H9 (cell line): ENCODE results near the gene CDH22. TPM values are rescaled to one million over a fixed set of nuclear protein-coding genes. Genes with fewer than 3 reads are reported as not detected.

Experiments used
- DNase-seq: peaks from one replicate; pipeline ENCODE4 v3.0.0-alpha.2; 2017
- H2AFZ ChIP-seq: one replicate; pipeline ENCODE4 v1.6.1; 2013; ENCODE audit warnings: mild to moderate bottlenecking, low read length, control low read depth, moderate library complexity
- H2AK5ac ChIP-seq: 2 replicates; pipeline ENCODE4 v1.6.1; 2013; ENCODE audit warnings: low read length, control low read depth, mixed read lengths; ENCODE audit not compliant: insufficient read length
- H2BK120ac ChIP-seq: one replicate; pipeline ENCODE4 v1.6.1; 2013; ENCODE audit warnings: low read depth, mild to moderate bottlenecking, low read length, control low read depth, inconsistent platforms; ENCODE audit not compliant: poor library complexity, severe bottlenecking
- H2BK12ac ChIP-seq: 2 replicates; pipeline ENCODE4 v1.6.1; 2013; ENCODE audit warnings: low read length, control low read depth, mixed read lengths, low read depth; ENCODE audit not compliant: insufficient read length
- H2BK15ac ChIP-seq: 2 replicates; pipeline ENCODE4 v1.6.1; 2013; ENCODE audit warnings: low read depth, low read length, control low read depth
- H2BK20ac ChIP-seq: one replicate; pipeline ENCODE4 v1.6.1; 2013; ENCODE audit warnings: low read depth, mild to moderate bottlenecking, low read length, control low read depth, inconsistent platforms; ENCODE audit not compliant: poor library complexity, severe bottlenecking
- H2BK5ac ChIP-seq: 2 replicates; pipeline ENCODE4 v1.6.1; 2013; ENCODE audit warnings: low read length, control low read depth, mixed read lengths; ENCODE audit not compliant: insufficient read length
- H3K14ac ChIP-seq: 2 replicates; pipeline ENCODE4 v1.6.1; 2013; ENCODE audit warnings: low read length, control low read depth; ENCODE audit not compliant: insufficient read depth
- H3K18ac ChIP-seq: 2 replicates; pipeline ENCODE4 v1.6.1; 2013; ENCODE audit warnings: low read depth, mild to moderate bottlenecking, mixed read lengths, low read length, control low read depth; ENCODE audit not compliant: insufficient read length
- H3K23ac ChIP-seq: 2 replicates; pipeline ENCODE4 v1.6.1; 2013; ENCODE audit warnings: low read length, control low read depth, mixed read lengths, low read depth; ENCODE audit not compliant: insufficient read length
- H3K23me2 ChIP-seq: 2 replicates; pipeline ENCODE4 v1.6.1; 2013; ENCODE audit warnings: low read depth, mild to moderate bottlenecking, mixed read lengths, low read length, control low read depth; ENCODE audit not compliant: insufficient read length, poor library complexity, severe bottlenecking
- H3K27ac ChIP-seq: 2 replicates; pipeline ENCODE4 v1.5.1; 2013; ENCODE audit warnings: low read length, control low read depth, mixed read lengths, low read depth; ENCODE audit not compliant: insufficient read length
- H3K27me3 ChIP-seq: 2 replicates; pipeline ENCODE4 v1.6.1; 2013; ENCODE audit warnings: low read length, control low read depth, inconsistent platforms; ENCODE audit not compliant: insufficient read depth
- H3K4ac ChIP-seq: 2 replicates; pipeline ENCODE4 v1.6.1; 2013; ENCODE audit warnings: low read depth, mild to moderate bottlenecking, control low read depth, inconsistent platforms, low read length, moderate library complexity
- H3K4me1 ChIP-seq: 2 replicates; pipeline ENCODE4 v1.6.1; 2013; ENCODE audit warnings: low read length, control low read depth, inconsistent platforms; ENCODE audit not compliant: insufficient read depth
- H3K4me2 ChIP-seq: 2 replicates; pipeline ENCODE4 v1.6.1; 2013; ENCODE audit warnings: low read length, control low read depth, mixed read lengths; ENCODE audit not compliant: insufficient read length, insufficient read depth
- H3K56ac ChIP-seq: 2 replicates; pipeline ENCODE4 v1.6.1; 2013; ENCODE audit warnings: low read depth, mild to moderate bottlenecking, mixed read lengths, low read length, control low read depth; ENCODE audit not compliant: insufficient read length
- H3K79me1 ChIP-seq: 2 replicates; pipeline ENCODE4 v1.6.1; 2013; ENCODE audit warnings: low read depth, mild to moderate bottlenecking, moderate library complexity, low read length, control low read depth, inconsistent platforms; ENCODE audit not compliant: insufficient read depth, poor library complexity, severe bottlenecking
- H3K79me2 ChIP-seq: 2 replicates; pipeline ENCODE4 v1.6.1; 2013; ENCODE audit warnings: low read length, control low read depth, inconsistent platforms; ENCODE audit not compliant: insufficient read depth
- H3K9ac ChIP-seq: 2 replicates; pipeline ENCODE4 v1.6.1; 2013; ENCODE audit warnings: low read length, control low read depth, mixed read lengths; ENCODE audit not compliant: insufficient read length; ENCODE audit errors: extremely low read depth
- H3K9me3 ChIP-seq: one replicate; pipeline ENCODE4 v1.6.1; 2013; ENCODE audit warnings: low read depth, low read length, inconsistent platforms; ENCODE audit not compliant: control insufficient read depth
- H3T11ph ChIP-seq: one replicate; pipeline ENCODE4 v1.6.1; 2013; ENCODE audit warnings: mild to moderate bottlenecking, low read length, control low read depth, inconsistent platforms
- H4K20me1 ChIP-seq: one replicate; pipeline ENCODE4 v1.6.1; 2013; ENCODE audit not compliant: control insufficient read depth, insufficient read length, insufficient read depth
- H4K5ac ChIP-seq: 2 replicates; pipeline ENCODE4 v1.6.1; 2013; ENCODE audit warnings: low read depth, mild to moderate bottlenecking, mixed read lengths, low read length, control low read depth; ENCODE audit not compliant: insufficient read length
- H4K8ac ChIP-seq: replicated peaks from 2 replicates; pipeline ENCODE4 v1.6.1; 2013; ENCODE audit warnings: low read length, control low read depth, mixed read lengths, low read depth; ENCODE audit not compliant: insufficient read length
- H4K91ac ChIP-seq: 2 replicates; pipeline ENCODE4 v1.6.1; 2013; ENCODE audit warnings: low read depth, mild to moderate bottlenecking, moderate library complexity, mixed read lengths, low read length, control low read depth; ENCODE audit not compliant: insufficient read length
- H3K27ac Mint-ChIP-seq, 3 experiments: 2 replicates in 2 of 3; 3 replicates in 1 of 3; pipeline ENCODE4 v1.8.0; 2020 to 2021; ENCODE audit warnings: mixed read lengths in 3 of 3, mild to moderate bottlenecking in 1 of 3, moderate library complexity in 1 of 3
- H3K27me3 Mint-ChIP-seq: 2 replicates; pipeline ENCODE4 v1.8.0; 2021; ENCODE audit warnings: low read depth, mild to moderate bottlenecking, moderate library complexity, mixed read lengths
- H3K36me3 Mint-ChIP-seq, 3 experiments: 2 replicates in 2 of 3; 3 replicates in 1 of 3; pipeline ENCODE4 v1.8.0; 2020 to 2021; ENCODE audit warnings: low read depth in 3 of 3, mixed read lengths in 3 of 3; ENCODE audit not compliant: insufficient read depth in 1 of 3
- H3K4me1 Mint-ChIP-seq, 2 experiments: 2 replicates each; pipeline ENCODE4 v1.8.0; 2020; ENCODE audit warnings: mixed read lengths in 2 of 2
- H3K4me3 Mint-ChIP-seq, 2 experiments: 2 replicates in 1 of 2; 3 replicates in 1 of 2; pipeline ENCODE4 v1.8.0; 2020 to 2021; ENCODE audit warnings: mild to moderate bottlenecking in 2 of 2, mixed read lengths in 2 of 2, moderate library complexity in 1 of 2
- H3K9me3 Mint-ChIP-seq, 2 experiments: 2 replicates in 1 of 2; 3 replicates in 1 of 2; pipeline ENCODE4 v1.8.0; 2020; ENCODE audit warnings: mild to moderate bottlenecking in 2 of 2, mixed read lengths in 2 of 2, moderate library complexity in 1 of 2
- CTCF ChIP-seq: fragments of 200-600 bp; sonication (generic); conservative IDR thresholded peaks from 3 replicates; pipeline ENCODE4 v1.8.0; 2021; ENCODE audit warnings: antibody characterized with exemption, mild to moderate bottlenecking
- WGBS: extraction: QIAGEN DNeasy Blood & Tissue Kit; methylation state at CpG from one replicate; pipeline ENCODE4 v1.1.7; 2013; ENCODE audit warnings: missing lambda C conversion rate, low lambda C conversion rate, mixed read lengths; ENCODE audit not compliant: insufficient read length; ENCODE audit errors: extremely low coverage; 5-methylcytosine and 5-hydroxymethylcytosine counted together
- total RNA-seq: library from RNA; stranded (reverse); gene quantifications from 2 replicates; pipeline ENCODE4 v1.2.1, GENCODE V29; 2021

The CDH22 gene
- total RNA-seq, 1 experiment from 2014 or later: not detected

DNA sequence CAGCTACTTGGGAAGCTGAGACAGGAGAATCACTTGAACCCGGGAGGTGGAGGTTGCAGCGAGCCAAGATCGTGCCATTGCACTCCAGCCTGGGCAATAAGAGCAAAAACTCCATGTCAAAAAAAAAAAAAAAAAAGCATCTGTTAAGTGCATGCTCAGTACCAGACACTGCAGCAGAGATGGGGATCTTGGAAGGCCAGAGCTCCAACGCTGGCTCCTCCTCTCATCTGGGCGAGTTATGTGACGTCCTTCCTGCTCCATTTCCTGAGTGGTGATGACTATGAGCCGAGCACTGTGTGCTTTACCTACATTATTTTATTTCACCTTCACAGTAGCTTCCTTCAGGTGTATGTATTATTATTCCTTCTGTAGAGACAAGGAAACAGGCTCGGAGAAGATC is 38.5 kb upstream of the CDH22 start:
- no peak overlapping the region for H3K23ac ChIP-seq
- no peak overlapping the region for H3K4me3 Mint-ChIP-seq
- H3K14ac ChIP-seq: no peak overlapping the region
- H3K4ac ChIP-seq: no peak overlapping the region
- no peak overlapping the region for H2BK12ac ChIP-seq
- H3K4me2 ChIP-seq: no peak overlapping the region
- no peak overlapping the region for H3K56ac ChIP-seq
- WGBS: no CpG with 5 or more reads among the region's 8 CpGs
- H3K4me1 ChIP-seq: no peaks in the 10 kb centered on the region; the same call in 1 of the 2 replicates
- H4K20me1 ChIP-seq: no peaks in the 10 kb centered on the region
- H2BK15ac ChIP-seq: no peak overlapping the region
- no peak overlapping the region for H4K5ac ChIP-seq
- no peaks in the 10 kb centered on the region for H3K79me1 ChIP-seq
- no peak for TF ChIP-seq CTCF
- no peak for DNase-seq
- no peak overlapping the region for H3K27ac ChIP-seq
- no peak overlapping the region; a peak in 1 of 7 replicates for H3K27ac Mint-ChIP-seq
- H4K8ac ChIP-seq: no peak overlapping the region
- H2BK20ac ChIP-seq: no peak overlapping the region
- H2BK5ac ChIP-seq: no peak overlapping the region
- H3K36me3 Mint-ChIP-seq: peaks cover 6 to 17% (median 16%) of the 10 kb centered on the region in 3 experiments
- no peak overlapping the region for H3K9ac ChIP-seq
- H3K27me3 ChIP-seq: no peaks in the 10 kb centered on the region; the same call in 1 of the 2 replicates
- H4K91ac ChIP-seq: no peak overlapping the region
- H2BK120ac ChIP-seq: no peak overlapping the region
- H3K79me2 ChIP-seq: no peaks in the 10 kb centered on the region
- no peaks in the 10 kb centered on the region for H3K9me3 Mint-ChIP-seq
- H2AFZ ChIP-seq: no peak overlapping the region
- H3K4me1 Mint-ChIP-seq: peaks cover 37 to 61% of the 10 kb centered on the region in 2 experiments
- H3K23me2 ChIP-seq: no peaks in the 10 kb centered on the region
- H2AK5ac ChIP-seq: no peak overlapping the region
- no peak overlapping the region for H3T11ph ChIP-seq
- H3K18ac ChIP-seq: no peak overlapping the region
- peaks cover 43% of the 10 kb centered on the region for H3K27me3 Mint-ChIP-seq
- H3K9me3 ChIP-seq: no peaks in the 10 kb centered on the region
